GM19467 (cell line): ENCODE results near the gene GZMA.

Experiments used
- ATAC-seq: cut with Tn5 transposase; IDR thresholded peaks from one replicate; pipeline ENCODE4 v1.9.1; 2021; ENCODE audit warnings: mild to moderate bottlenecking, moderate library complexity; ENCODE audit not compliant: unreplicated experiment

GZMA gene

GRCh38 chr5:55108661-55109060, 6.2 kb downstream of the GZMA start:
- no peak for ATAC-seq

- no peak for ATAC-seq
Observed at GRCh38 chr5:55110217-55110616, 7.8 kb downstream of the GZMA start.

- no peak for ATAC-seq
Observed at GRCh38 chr5:55113327-55113726, 10.9 kb downstream of the GZMA start.

- no peak for ATAC-seq
Observed at GRCh38 chr5:55114061-55114460, 11.6 kb downstream of the GZMA start.

GRCh38 chr5:55123365-55123764, 20.9 kb downstream of the GZMA start:
- no peak for ATAC-seq

GRCh38 chr5:55134053-55134722, 31.7 kb downstream of the GZMA start:
- ATAC-seq, result no peak

- ATAC-seq, result no peak
Observed at GRCh38 chr5:55136521-55136920, 34.1 kb downstream of the GZMA start.

- ATAC-seq, result no peak
Observed at GRCh38 chr5:55140908-55141665, 38.6 kb downstream of the GZMA start.

GRCh38 chr5:55141945-55142690, 39.7 kb downstream of the GZMA start:
- no peak for ATAC-seq

GRCh38 chr5:55143624-55144023, 41.2 kb downstream of the GZMA start:
- ATAC-seq, result no peak

- no peak for ATAC-seq
Observed at GRCh38 chr5:55146080-55146479, 43.6 kb downstream of the GZMA start.

- ATAC-seq, result peak; percentile 89
Observed at GRCh38 chr5:55146543-55147151, 44.2 kb downstream of the GZMA start.

- ATAC-seq, result no peak
Observed at GRCh38 chr5:55149308-55149795, 46.9 kb downstream of the GZMA start.

GRCh38 chr5:55151923-55152842, 49.7 kb downstream of the GZMA start:
- no peak for ATAC-seq

- ATAC-seq, result no peak
Observed at GRCh38 chr5:55154873-55155272, 52.4 kb downstream of the GZMA start.
